ENCODE results near the gene TPRN. TPM values are rescaled to one million over a fixed set of nuclear protein-coding genes. Genes with fewer than 3 reads are reported as not detected.

TPRN gene
- total and polyA plus RNA-seq, 9 of the 15 experiments (the other 6 are each of a cell fraction or from before 2014, with no cell fraction given), result 0.31 to 31.9 (median 4.4) TPM

- TF ChIP-seq ELK1 (CRISPR knock-in tag; IDR thresholded peaks at IDR 0.05), result no peak
These were observed 49.7 kb downstream of the TPRN start (continued) for GRCh38 chr9:137150617-137151457.

- H3K36me3 ChIP-seq (ENCODE audit: control insufficient read depth, insufficient read depth, low read length), result no peaks in the 10 kb centered on the region
- H3K4me2 ChIP-seq (ENCODE audit: insufficient read depth, low read length), result peak overlapping the region; percentile 71
- POLR2A ChIA-PET, result interaction anchor here (0.6 to 3.4 kb wide), 12 partner anchors 9 to 787 kb away, joined by 3 to 22 read pairs (median 4); partner anchors contain the start of genes DPP7, GRIN1 and TUBB4B
- in situ Hi-C loops (cut with MboI) (no loop called here), intact Hi-C loops (cut with micrococcal nuclease) (loop anchor here (2.0 kb wide), 2 partner anchors 21 to 63 kb away; partner anchors contain the start of gene MAN1B1)
- no peaks in the 10 kb centered on the region for H3K79me2 ChIP-seq (ENCODE audit: control insufficient read depth, insufficient read depth, low read length)
- peaks cover 8 to 52% of the 10 kb centered on the region in 2 experiments; a peak in 3 of 5 replicates for H3K4me1 ChIP-seq (replicated peaks in 1 of 2; ENCODE audit: control insufficient read depth in 2 of 2, insufficient read depth in 2 of 2, low read length in 2 of 2)
- CTCF ChIA-PET (ENCODE audit: low intra/inter-chr PET ratio), result interaction anchor here (0.6 kb wide), 1 partner anchor 28 kb away, joined by 3 read pairs; no protein-coding TSS in a partner anchor
- H3K9ac ChIP-seq (ENCODE audit: insufficient read depth in 1 of 2, low read depth in 2 of 2, low read length in 2 of 2), result peak overlapping the region; percentile 30 to 92; a peak in 3 of 4 replicates
- 5% methylated on average over 19 of the region's 20 CpGs for WGBS (ENCODE audit: insufficient coverage, low coverage, missing lambda C conversion rate)
- FAIRE-seq (no peak), DNase-seq (ENCODE audit: extremely low read depth in 1 of 4, low spot score in 3 of 4) (peak; percentile 93 to 98 (median 96)), ATAC-seq (peak; percentile 70)
- no peaks in the 10 kb centered on the region; the same call in 1 of the 2 replicates for H3K9me3 ChIP-seq (replicated peaks; ENCODE audit: control insufficient read depth, insufficient read depth, low read depth, low read length)
- H3K4me3 ChIP-seq, result peak overlapping the region; percentile 22
- H3K27ac ChIP-seq (ENCODE audit: extremely low read depth, low read depth, low read length), result peak overlapping the region; percentile 54
- no peaks in the 10 kb centered on the region for H4K20me1 ChIP-seq (replicated peaks; ENCODE audit: control insufficient read depth, insufficient read depth, low read length)
- no TSS peak for BruUV-seq (replicated peaks)
- no peaks in the 10 kb centered on the region for H3K27me3 ChIP-seq (ENCODE audit: control insufficient read depth in 2 of 2, insufficient read depth in 2 of 2, low read length in 2 of 2)
- no peaks in the 10 kb centered on the region for H3K9me1 ChIP-seq (ENCODE audit: control insufficient read depth, insufficient read depth, low read length)
- H2AFZ ChIP-seq (ENCODE audit: low read depth, low read length), result peak overlapping the region; percentile 77
- TF ChIP-seq E2F1 (CRISPR knock-in tag; IDR thresholded peaks at IDR 0.05) (peak; percentile 47; the same call in 1 of the 2 replicates), TFAP4 (CRISPR knock-in tag; IDR thresholded peaks at IDR 0.05; ENCODE audit: borderline replicate concordance) (0 out of 2 replicates have a peak, but pooled peaks have one; percentile 24), ZBTB7A (IDR thresholded peaks at IDR 0.05; ENCODE audit: borderline replicate concordance, control insufficient read depth, low read depth, low read length) (peak; percentile 52; the same call in 1 of the 2 replicates), NRF1 (conservative IDR thresholded peaks at IDR 0.05 in 1 of 2, IDR thresholded peaks at IDR 0.05 in 1 of 2) (peak; percentile 80; a peak in 3 of 4 replicates), DPF2 (IDR thresholded peaks at IDR 0.05) (0 out of 2 replicates have a peak, but pooled peaks have one; percentile 31), NR2C2 (CRISPR knock-in tag; IDR thresholded peaks at IDR 0.05) (no peak), NR2C2 (tag; IDR thresholded peaks at IDR 0.05) (no peak), TRIM24 (IDR thresholded peaks at IDR 0.05) (peak; percentile 33 to 64; a peak in 2 of 4 replicates), SFPQ (IDR thresholded peaks at IDR 0.05; ENCODE audit: low read depth, low read length) (no peak), TCF7L2 (IDR thresholded peaks at IDR 0.05; ENCODE audit: low read depth, low read length) (no peak), E2F3 (CRISPR knock-in tag; IDR thresholded peaks at IDR 0.05) (0 out of 2 replicates have a peak, but pooled peaks have one; percentile 45)
These were observed 50.5 kb downstream of the TPRN start for GRCh38 chr9:137149942-137150616.
